Embryonic facial prominence (tissue), 1 donor: ENCODE results near the gene BMP5.
A peak's percentile ranks its signal among the peaks of the same experiment; 100 is the strongest.

ENCODE experiments used
- DNase-seq: peaks from one replicate; pipeline ENCODE4 v3.0.0-alpha.2; 2016; ENCODE audit errors: extremely low spot score

Gene BMP5

DNA sequence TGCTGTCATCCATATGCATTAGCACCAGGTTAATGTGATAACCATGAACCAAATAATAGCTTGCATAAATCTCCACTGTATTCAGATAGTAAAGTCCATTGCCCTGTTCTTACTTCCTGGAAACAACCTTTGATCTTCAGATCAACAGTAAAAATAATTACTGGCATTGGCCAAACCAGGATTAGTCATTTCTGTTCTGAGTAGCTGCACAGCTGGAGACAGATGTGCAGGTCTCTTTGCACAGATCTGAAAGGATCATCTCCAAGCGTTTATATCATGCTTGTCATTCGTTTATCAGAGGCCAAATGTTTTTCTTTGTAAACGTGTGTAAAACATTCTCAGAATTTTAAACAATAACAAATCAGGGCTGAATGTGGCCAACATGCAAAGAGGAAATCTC, 162.0 kb downstream of the BMP5 start:
- DNase-seq = no peak

DNA sequence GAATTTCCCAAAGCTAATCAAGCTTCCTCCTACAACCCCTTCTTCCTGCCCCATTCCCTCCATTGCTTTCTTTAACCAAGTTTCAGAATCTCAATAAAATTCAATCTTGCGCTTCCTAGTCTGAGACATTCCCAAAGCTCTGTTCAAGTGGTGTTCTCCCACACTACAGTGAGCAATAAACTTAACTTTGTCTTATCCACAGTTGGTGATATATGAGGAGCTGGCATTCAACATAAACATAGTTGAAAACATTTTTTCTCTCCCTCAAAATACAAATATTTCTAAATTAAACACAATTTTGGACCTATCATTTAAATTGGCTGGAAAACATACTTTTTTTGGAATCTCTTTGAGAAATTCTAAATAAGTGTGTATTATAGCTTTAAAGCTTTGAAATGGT, 166.7 kb downstream of the BMP5 start:
- no peak for DNase-seq

DNA sequence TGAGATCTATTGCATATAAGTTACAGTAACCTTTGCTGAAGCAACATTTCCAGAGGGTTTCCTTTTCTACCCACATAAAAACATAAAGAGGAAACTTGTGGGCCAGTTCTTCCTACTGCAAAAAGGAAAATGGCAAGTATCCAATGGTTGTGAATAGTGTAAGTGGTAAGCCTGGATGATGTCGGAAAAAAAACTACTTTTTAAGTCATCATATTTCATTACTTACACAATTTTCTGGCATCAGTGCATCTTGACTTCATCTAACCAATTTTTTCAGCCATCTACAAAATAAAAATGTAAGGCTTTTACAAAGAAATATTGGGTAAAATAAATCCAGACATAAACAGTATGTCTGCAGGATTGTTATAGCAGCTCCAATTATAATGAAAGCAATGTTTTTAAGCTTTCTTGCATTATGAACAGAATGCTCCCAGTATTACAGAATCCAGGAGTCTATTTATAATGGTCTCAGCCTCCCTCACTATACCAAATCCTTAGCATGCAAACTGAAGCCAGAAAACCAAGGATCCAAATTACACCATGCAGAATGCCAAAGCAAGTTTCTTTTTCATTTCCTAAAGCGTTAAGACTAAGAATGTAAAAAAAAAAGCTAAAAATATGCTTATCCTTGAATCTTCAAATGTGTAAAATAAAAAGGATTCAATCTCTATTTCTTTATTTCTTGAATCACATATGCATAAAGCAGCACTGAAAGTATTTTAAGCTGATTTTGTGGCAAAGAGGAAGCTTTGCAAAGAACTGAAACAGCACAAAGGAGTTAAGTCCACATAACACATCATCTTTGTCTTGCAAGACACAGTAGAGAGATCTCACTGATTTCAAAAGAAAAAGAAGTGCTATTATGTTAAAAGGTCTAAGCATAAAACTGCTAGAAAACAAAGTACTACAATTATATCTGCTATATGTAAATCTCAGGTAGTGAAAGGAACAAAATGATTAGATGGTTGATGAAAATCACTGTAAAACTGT, 169.6 kb downstream of the BMP5 start:
- peak; percentile 70 for DNase-seq

DNA sequence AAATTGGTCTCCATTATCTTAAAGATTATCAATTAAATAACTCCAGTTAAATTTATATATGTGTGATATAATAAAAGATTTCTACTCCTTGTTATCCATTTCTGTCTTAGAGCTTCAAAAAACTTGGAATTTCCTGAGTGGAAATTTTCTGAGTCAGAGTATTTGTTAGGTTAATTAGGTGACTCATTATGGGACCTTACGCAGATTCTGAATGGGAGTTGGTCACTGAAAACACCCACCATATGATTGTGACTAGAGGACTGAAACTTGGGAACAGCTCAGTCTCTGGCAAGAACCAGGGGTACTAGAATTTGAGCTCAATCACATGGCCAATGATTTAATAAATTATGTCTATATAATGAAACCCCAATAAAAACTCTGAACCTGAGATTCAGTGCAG, 171.0 kb downstream of the BMP5 start:
- no peak for DNase-seq
